GM18507 (cell line): ENCODE results near the gene WDR72.
"Not testable (repeated sequence)": the region's sequence is repeated elsewhere in the genome, so short reads cannot be mapped to it uniquely, and the experiment has no call there.

Experiments
- DNase-seq: peaks from one replicate; pipeline ENCODE4 v3.0.0; 2011; ENCODE audit warnings: low read depth; ENCODE audit not compliant: insufficient read length; ENCODE audit errors: extremely low spot score
- FAIRE-seq: peaks from 2 replicates; lab custom pipeline; 2011; peaks lifted over from hg19 to GRCh38; lab: Jason Lieb, UNC

WDR72 gene

GRCh38 chr15:53759411-53759931 lies at the start of gene WDR72:
Gene WDR72, minus strand, starts transcription at chr15:53759663. Its CDS starts 26,514 bp downstream, at chr15:53733149.
- FAIRE-seq, result no peak
- DNase-seq, result no peak

GRCh38 chr15:53808058-53808706 lies 48.7 kb upstream of the WDR72 start:
- no peak for FAIRE-seq
- DNase-seq, result no peak

GRCh38 chr15:53807501-53807900 lies 48.0 kb upstream of the WDR72 start:
- no peak for FAIRE-seq

GRCh38 chr15:53802672-53803071 lies 43.2 kb upstream of the WDR72 start:
- DNase-seq (no peak), FAIRE-seq (no peak)

More at GRCh38 chr15:53807501-53807900, 48.0 kb upstream of the WDR72 start:
- DNase-seq, result no peak

- FAIRE-seq (no peak), DNase-seq (no peak)
Measured at GRCh38 chr15:53791581-53791980, 32.1 kb upstream of the WDR72 start.

- FAIRE-seq (no peak), DNase-seq (no peak)
Measured at GRCh38 chr15:53789654-53790375, 30.4 kb upstream of the WDR72 start.

GRCh38 chr15:53786401-53786800 lies 26.9 kb upstream of the WDR72 start:
- FAIRE-seq, result no peak

GRCh38 chr15:53785241-53785640 lies 25.8 kb upstream of the WDR72 start:
- not testable (repeated sequence) for DNase-seq, FAIRE-seq

More at GRCh38 chr15:53786401-53786800, 26.9 kb upstream of the WDR72 start:
- DNase-seq, result no peak

GRCh38 chr15:53762916-53763315 lies 3.5 kb upstream of the WDR72 start:
- DNase-seq (no peak), FAIRE-seq (no peak)

- DNase-seq (no peak), FAIRE-seq (no peak)
Measured at GRCh38 chr15:53758412-53758811, 1.1 kb downstream of the WDR72 start.

GRCh38 chr15:53757906-53758305 lies 1.6 kb downstream of the WDR72 start:
- no peak for FAIRE-seq
- DNase-seq, result no peak

- FAIRE-seq, result no peak
- DNase-seq, result no peak
Measured at GRCh38 chr15:53753813-53754212, 5.7 kb downstream of the WDR72 start.

- no peak for FAIRE-seq
- no peak for DNase-seq
Measured at GRCh38 chr15:53752406-53752805, 7.1 kb downstream of the WDR72 start.

- DNase-seq, result no peak
- FAIRE-seq, result no peak
Measured at GRCh38 chr15:53747501-53748068, 11.9 kb downstream of the WDR72 start.

- FAIRE-seq, result no peak
- no peak for DNase-seq
Measured at GRCh38 chr15:53746101-53746500, 13.4 kb downstream of the WDR72 start.

GRCh38 chr15:53739651-53740050 lies 19.8 kb downstream of the WDR72 start:
- no peak for DNase-seq
- FAIRE-seq, result no peak

GRCh38 chr15:53739187-53739586 lies 20.3 kb downstream of the WDR72 start:
- FAIRE-seq (no peak), DNase-seq (no peak)

- DNase-seq (no peak), FAIRE-seq (no peak)
Measured at GRCh38 chr15:53721334-53722087, 38.0 kb downstream of the WDR72 start.

GRCh38 chr15:53716909-53717876 lies 42.3 kb downstream of the WDR72 start:
- no peak for DNase-seq
- FAIRE-seq, result no peak
